BLaER1 (cell line): ENCODE data around the gene KIRREL3.

ENCODE experiments used
- H3K27ac ChIP-seq: shearing (Covaris generic); formaldehyde crosslinking; 2 replicates; pipeline ENCODE4 v1.8.1; 2022
- H3K27me3 ChIP-seq: shearing (Covaris generic); formaldehyde crosslinking; 2 replicates; pipeline ENCODE4 v1.8.1; 2022
- H3K36me3 ChIP-seq: shearing (Covaris generic); formaldehyde crosslinking; 2 replicates; pipeline ENCODE4 v1.8.1; 2022
- H3K4me1 ChIP-seq: shearing (Covaris generic); formaldehyde crosslinking; 2 replicates; pipeline ENCODE4 v1.8.1; 2022
- H3K4me2 ChIP-seq: shearing (Covaris generic); formaldehyde crosslinking; 2 replicates; pipeline ENCODE4 v1.8.1; 2022
- H3K4me3 ChIP-seq: shearing (Covaris generic); formaldehyde crosslinking; 2 replicates; pipeline ENCODE4 v1.8.1; 2022
- H3K9ac ChIP-seq: shearing (Covaris generic); formaldehyde crosslinking; 2 replicates; pipeline ENCODE4 v1.8.1; 2022
- H3K9me3 ChIP-seq: shearing (Covaris generic); formaldehyde crosslinking; 2 replicates; pipeline ENCODE4 v1.8.1; 2022
- H4K20me1 ChIP-seq: shearing (Covaris generic); formaldehyde crosslinking; 2 replicates; pipeline ENCODE4 v1.8.1; 2022
- Cebpa-rat ChIP-seq: shearing (Covaris generic); IDR thresholded peaks from 2 replicates; pipeline ENCODE4 v1.8.1; 2022

The KIRREL3 gene

GRCh38 chr11:126999366-126999765 lies 1.2 kb downstream of the KIRREL3 start:
- no peaks in the 10 kb centered on the region for H3K4me1 ChIP-seq
- no peak overlapping the region for H3K4me3 ChIP-seq
- no peaks in the 10 kb centered on the region for H3K36me3 ChIP-seq
- no peak overlapping the region for H3K4me2 ChIP-seq
- H4K20me1 ChIP-seq, result no peaks in the 10 kb centered on the region
- no peak overlapping the region for H3K27ac ChIP-seq
- no peak for TF ChIP-seq Cebpa-rat
- peaks cover 62% of the 10 kb centered on the region for H3K27me3 ChIP-seq
- no peak overlapping the region for H3K9ac ChIP-seq
- no peaks in the 10 kb centered on the region for H3K9me3 ChIP-seq

- TF ChIP-seq Cebpa-rat, result no peak
- Histone ChIP-seq H3K9ac (no peak overlapping the region), H4K20me1 (no peaks in the 10 kb centered on the region), H3K4me2 (no peak overlapping the region), H3K9me3 (no peaks in the 10 kb centered on the region), H3K4me1 (no peaks in the 10 kb centered on the region), H3K27ac (no peak overlapping the region), H3K4me3 (no peak overlapping the region), H3K36me3 (no peaks in the 10 kb centered on the region), H3K27me3 (peaks cover 45% of the 10 kb centered on the region)
These were observed 2.9 kb downstream of the KIRREL3 start for GRCh38 chr11:126997641-126998040.

- H3K9ac ChIP-seq, result no peak overlapping the region
- H4K20me1 ChIP-seq, result no peaks in the 10 kb centered on the region
- H3K4me3 ChIP-seq, result no peak overlapping the region
- no peak overlapping the region for H3K27ac ChIP-seq
- H3K4me2 ChIP-seq, result no peak overlapping the region
- no peak for TF ChIP-seq Cebpa-rat
- H3K4me1 ChIP-seq, result no peaks in the 10 kb centered on the region
- peaks cover 40% of the 10 kb centered on the region for H3K27me3 ChIP-seq
- no peaks in the 10 kb centered on the region for H3K9me3 ChIP-seq
- H3K36me3 ChIP-seq, result no peaks in the 10 kb centered on the region
These were observed 3.4 kb downstream of the KIRREL3 start for GRCh38 chr11:126997196-126997595.

- Histone ChIP-seq H3K4me1 (no peaks in the 10 kb centered on the region), H3K9ac (no peak overlapping the region), H4K20me1 (no peaks in the 10 kb centered on the region), H3K27me3 (peaks cover 31% of the 10 kb centered on the region), H3K27ac (no peak overlapping the region), H3K4me3 (no peak overlapping the region), H3K36me3 (no peaks in the 10 kb centered on the region), H3K9me3 (no peaks in the 10 kb centered on the region), H3K4me2 (no peak overlapping the region)
- no peak for TF ChIP-seq Cebpa-rat
These were observed 4.3 kb downstream of the KIRREL3 start for GRCh38 chr11:126996036-126996804.

GRCh38 chr11:126993599-126993998 lies 7.0 kb downstream of the KIRREL3 start:
- Histone ChIP-seq H3K36me3 (no peaks in the 10 kb centered on the region), H3K9me3 (no peaks in the 10 kb centered on the region), H3K4me1 (no peaks in the 10 kb centered on the region), H3K4me3 (no peak overlapping the region), H3K27me3 (peaks cover 4% of the 10 kb centered on the region; the same call in 1 of the 2 replicates), H3K4me2 (no peak overlapping the region), H3K9ac (no peak overlapping the region), H3K27ac (no peak overlapping the region), H4K20me1 (no peaks in the 10 kb centered on the region)
- no peak for TF ChIP-seq Cebpa-rat

- Histone ChIP-seq H3K4me1 (no peaks in the 10 kb centered on the region), H4K20me1 (no peaks in the 10 kb centered on the region), H3K9ac (no peak overlapping the region), H3K36me3 (no peaks in the 10 kb centered on the region), H3K4me3 (no peak overlapping the region), H3K27me3 (no peaks in the 10 kb centered on the region), H3K4me2 (no peak overlapping the region), H3K27ac (no peak overlapping the region), H3K9me3 (no peaks in the 10 kb centered on the region)
- no peak for TF ChIP-seq Cebpa-rat
These were observed 7.8 kb downstream of the KIRREL3 start for GRCh38 chr11:126992804-126993111.

GRCh38 chr11:126992065-126992803 lies 8.3 kb downstream of the KIRREL3 start:
- TF ChIP-seq Cebpa-rat, result no peak
- Histone ChIP-seq H3K27ac (no peak overlapping the region), H3K4me1 (no peaks in the 10 kb centered on the region), H3K36me3 (no peaks in the 10 kb centered on the region), H3K4me3 (no peak overlapping the region), H3K27me3 (no peaks in the 10 kb centered on the region), H3K4me2 (no peak overlapping the region), H3K9ac (no peak overlapping the region), H4K20me1 (no peaks in the 10 kb centered on the region), H3K9me3 (no peaks in the 10 kb centered on the region)

GRCh38 chr11:126991596-126991995 lies 9.0 kb downstream of the KIRREL3 start:
- H3K27me3 ChIP-seq, result no peaks in the 10 kb centered on the region
- no peaks in the 10 kb centered on the region for H3K9me3 ChIP-seq
- H3K4me3 ChIP-seq, result no peak overlapping the region
- TF ChIP-seq Cebpa-rat, result no peak
- H3K36me3 ChIP-seq, result no peaks in the 10 kb centered on the region
- H4K20me1 ChIP-seq, result no peaks in the 10 kb centered on the region
- H3K9ac ChIP-seq, result no peak overlapping the region
- no peak overlapping the region for H3K27ac ChIP-seq
- H3K4me2 ChIP-seq, result no peak overlapping the region
- H3K4me1 ChIP-seq, result no peaks in the 10 kb centered on the region

GRCh38 chr11:126990716-126991480 lies 9.7 kb downstream of the KIRREL3 start:
- H3K27ac ChIP-seq, result no peak overlapping the region
- no peaks in the 10 kb centered on the region for H3K36me3 ChIP-seq
- H3K27me3 ChIP-seq, result no peaks in the 10 kb centered on the region

More at GRCh38 chr11:126990716-126991480, 9.7 kb downstream of the KIRREL3 start:
- Histone ChIP-seq H3K9me3 (no peaks in the 10 kb centered on the region), H3K9ac (no peak overlapping the region), H4K20me1 (no peaks in the 10 kb centered on the region), H3K4me1 (no peaks in the 10 kb centered on the region), H3K4me2 (no peak overlapping the region), H3K4me3 (no peak overlapping the region)
- TF ChIP-seq Cebpa-rat, result no peak
